HG02610 (cell line): ENCODE data around the gene PRKD2.
"Not testable (repeated sequence)": the region's sequence is repeated elsewhere in the genome, so short reads cannot be mapped to it uniquely, and the experiment has no call there.

Source experiments
- ATAC-seq: cut with Tn5 transposase; IDR thresholded peaks from one replicate; pipeline ENCODE4 v1.9.1; 2021; ENCODE audit warnings: mild to moderate bottlenecking, moderate library complexity; ENCODE audit not compliant: unreplicated experiment

PRKD2 gene

GRCh38 chr19:46635920-46636761, 80.8 kb downstream of the PRKD2 start, which contains the start of gene GNG8:
TSS of gene GNG8 (minus strand) at chr19:46636202. CDS start at chr19:46634682, 1,520 bp downstream.
- ATAC-seq = no peak

GRCh38 chr19:46634656-46635218, 82.2 kb downstream of the PRKD2 start:
- no peak for ATAC-seq

- ATAC-seq = peak; percentile 47
Observed at GRCh38 chr19:46634045-46634655, 82.8 kb downstream of the PRKD2 start.

GRCh38 chr19:46633130-46633529, 83.8 kb downstream of the PRKD2 start:
- ATAC-seq = no peak

GRCh38 chr19:46631481-46631880, 85.4 kb downstream of the PRKD2 start:
- ATAC-seq = no peak

- ATAC-seq = no peak
Observed at GRCh38 chr19:46630586-46631205, 86.2 kb downstream of the PRKD2 start.

- no peak for ATAC-seq
Observed at GRCh38 chr19:46629546-46630025, 87.3 kb downstream of the PRKD2 start.

GRCh38 chr19:46628970-46629369, 87.9 kb downstream of the PRKD2 start:
- not testable (repeated sequence) for ATAC-seq

- ATAC-seq = no peak
Observed at GRCh38 chr19:46626446-46626845, 90.5 kb downstream of the PRKD2 start.

- no peak for ATAC-seq
Observed at GRCh38 chr19:46625731-46626130, 91.2 kb downstream of the PRKD2 start.

GRCh38 chr19:46624958-46625661, 91.8 kb downstream of the PRKD2 start, which contains the start of gene PTGIR:
TSS of gene PTGIR (minus strand) at chr19:46625089. CDS start at chr19:46624225, 864 bp downstream.
- no peak for ATAC-seq
